ENCODE data around the gene CBX7. TPM values are rescaled to one million over a fixed set of nuclear protein-coding genes. Genes with fewer than 3 reads are reported as not detected.

The CBX7 gene
- total and polyA plus RNA-seq, 9 of the 15 experiments (the other 6 are each of a cell fraction or from before 2014, with no cell fraction given), result 0.04 to 5.2 (median 2.8) TPM

DNA sequence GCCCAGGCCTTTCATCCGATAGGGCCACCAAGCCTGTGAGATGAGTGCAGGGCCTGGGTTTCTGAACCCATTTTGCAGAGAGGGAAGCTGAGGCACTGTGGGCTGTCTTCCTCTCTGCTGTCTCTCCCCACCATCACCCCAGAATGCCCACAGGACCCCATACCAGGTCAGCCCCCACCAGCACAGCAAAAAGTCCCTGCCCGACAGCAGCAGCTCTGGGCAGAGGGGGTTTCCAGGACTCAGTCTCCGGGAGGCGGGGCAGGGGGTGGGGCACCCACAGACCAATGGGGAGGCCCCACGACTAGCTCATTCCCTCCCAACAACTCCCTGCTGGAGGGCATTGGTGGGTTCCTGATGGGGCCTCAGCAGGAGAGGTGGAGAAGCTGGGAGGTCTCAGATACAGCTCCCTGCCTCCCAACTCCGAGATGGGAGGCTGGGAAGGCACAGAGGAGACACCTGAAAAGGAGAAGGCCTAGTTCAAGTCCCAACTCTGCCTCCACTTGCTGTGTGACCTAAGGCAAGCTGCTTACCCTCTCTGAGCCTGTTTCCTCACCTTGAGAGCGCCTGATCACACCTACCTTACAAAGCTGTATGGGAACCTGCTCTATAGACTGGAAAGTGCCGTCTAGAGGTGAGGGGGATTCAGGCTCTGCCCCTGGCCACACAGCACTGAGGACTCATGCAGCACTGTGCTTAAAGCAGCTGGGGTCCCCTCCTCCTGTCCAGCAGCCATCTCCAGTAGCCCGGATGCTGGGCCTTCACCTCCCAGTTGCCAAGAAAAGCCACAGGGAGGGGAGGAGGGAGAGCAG is 3.5 kb downstream of the CBX7 start (continued):
- TF ChIP-seq, protein P1, sequence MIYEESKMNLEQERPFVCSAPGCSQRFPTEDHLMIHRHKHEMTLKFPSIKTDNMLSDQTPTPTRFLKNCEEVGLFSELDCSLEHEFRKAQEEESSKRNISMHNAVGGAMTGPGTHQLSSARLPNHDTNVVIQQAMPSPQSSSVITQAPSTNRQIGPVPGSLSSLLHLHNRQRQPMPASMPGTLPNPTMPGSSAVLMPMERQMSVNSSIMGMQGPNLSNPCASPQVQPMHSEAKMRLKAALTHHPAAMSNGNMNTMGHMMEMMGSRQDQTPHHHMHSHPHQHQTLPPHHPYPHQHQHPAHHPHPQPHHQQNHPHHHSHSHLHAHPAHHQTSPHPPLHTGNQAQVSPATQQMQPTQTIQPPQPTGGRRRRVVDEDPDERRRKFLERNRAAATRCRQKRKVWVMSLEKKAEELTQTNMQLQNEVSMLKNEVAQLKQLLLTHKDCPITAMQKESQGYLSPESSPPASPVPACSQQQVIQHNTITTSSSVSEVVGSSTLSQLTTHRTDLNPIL (CRISPR knock-in tag; IDR thresholded peaks at IDR 0.05), result no peak
- no peak for TF ChIP-seq HSF4 (CRISPR knock-in tag; IDR thresholded peaks at IDR 0.05; ENCODE audit: borderline replicate concordance)
- TF ChIP-seq, protein P2, sequence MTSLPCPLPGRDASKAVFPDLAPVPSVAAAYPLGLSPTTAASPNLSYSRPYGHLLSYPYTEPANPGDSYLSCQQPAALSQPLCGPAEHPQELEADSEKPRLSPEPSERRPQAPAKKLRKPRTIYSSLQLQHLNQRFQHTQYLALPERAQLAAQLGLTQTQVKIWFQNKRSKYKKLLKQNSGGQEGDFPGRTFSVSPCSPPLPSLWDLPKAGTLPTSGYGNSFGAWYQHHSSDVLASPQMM (CRISPR knock-in tag; IDR thresholded peaks at IDR 0.05), result no peak
- no peak for TF ChIP-seq CEBPG (CRISPR knock-in tag; IDR thresholded peaks at IDR 0.05)
- no peak for TF ChIP-seq CEBPG (tag; conservative IDR thresholded peaks at IDR 0.05 in 1 of 2, IDR thresholded peaks at IDR 0.05 in 1 of 2)
- no peak for TF ChIP-seq CBX3 (IDR thresholded peaks at IDR 0.05; ENCODE audit: borderline replicate concordance in 1 of 2, low read length in 2 of 2)
- TF ChIP-seq SMAD4 (CRISPR knock-in tag; conservative IDR thresholded peaks at IDR 0.05), result no peak
- TF ChIP-seq, protein P3, sequence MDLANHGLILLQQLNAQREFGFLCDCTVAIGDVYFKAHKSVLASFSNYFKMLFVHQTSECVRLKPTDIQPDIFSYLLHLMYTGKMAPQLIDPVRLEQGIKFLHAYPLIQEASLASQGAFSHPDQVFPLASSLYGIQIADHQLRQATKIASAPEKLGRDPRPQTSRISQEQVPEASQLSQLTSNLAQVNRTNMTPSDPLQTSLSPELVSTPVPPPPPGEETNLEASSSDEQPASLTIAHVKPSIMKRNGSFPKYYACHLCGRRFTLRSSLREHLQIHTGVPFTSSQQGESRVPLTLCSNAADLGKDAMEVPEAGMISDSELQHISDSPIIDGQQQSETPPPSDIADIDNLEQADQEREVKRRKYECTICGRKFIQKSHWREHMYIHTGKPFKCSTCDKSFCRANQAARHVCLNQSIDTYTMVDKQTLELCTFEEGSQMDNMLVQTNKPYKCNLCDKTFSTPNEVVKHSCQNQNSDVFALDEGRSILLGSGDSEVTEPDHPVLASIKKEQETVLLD (IDR thresholded peaks at IDR 0.05), result no peak
- TF ChIP-seq RBM15 (IDR thresholded peaks at IDR 0.05; ENCODE audit: insufficient read depth, low read length), result no peak
- no peak for TF ChIP-seq SAP30 (IDR thresholded peaks at IDR 0.05; ENCODE audit: borderline replicate concordance, insufficient read depth, low read depth, low read length, poor library complexity, severe bottlenecking)
- TF ChIP-seq ZNF197 (CRISPR knock-in tag; IDR thresholded peaks at IDR 0.05; ENCODE audit: low read depth), result no peak
- TF ChIP-seq CBX5 (IDR thresholded peaks at IDR 0.05; ENCODE audit: borderline replicate concordance, low read depth), result no peak
- TF ChIP-seq ZFP36 (IDR thresholded peaks at IDR 0.05; ENCODE audit: low read depth, low read length, partially characterized antibody), result peak; percentile 87
- TF ChIP-seq KDM1A (IDR thresholded peaks at IDR 0.05), result peak; percentile 38 to 78; a peak in 3 of 4 replicates
- TF ChIP-seq ZNF3 (CRISPR knock-in tag; IDR thresholded peaks at IDR 0.05), result no peak
- TF ChIP-seq HDAC2 (IDR thresholded peaks at IDR 0.05), result 0 out of 2 replicates have a peak, but pooled peaks have one; percentile 51
- TF ChIP-seq SMARCB1 (IDR thresholded peaks at IDR 0.05; ENCODE audit: insufficient read length, low read depth), result no peak
- TF ChIP-seq FOXK1 (CRISPR knock-in tag; IDR thresholded peaks at IDR 0.05; ENCODE audit: borderline replicate concordance), result no peak
- no peak for TF ChIP-seq PRMT5 (CRISPR knock-in tag; IDR thresholded peaks at IDR 0.05)
- TF ChIP-seq ADNP (tag; IDR thresholded peaks at IDR 0.05), result 0 out of 2 replicates have a peak, but pooled peaks have one; percentile 29
- TF ChIP-seq ELF1 (tag; IDR thresholded peaks at IDR 0.05), result no peak
- no peak for TF ChIP-seq MXI1 (IDR thresholded peaks at IDR 0.05; ENCODE audit: low read depth, low read length)
- TF ChIP-seq RCOR1 (IDR thresholded peaks at IDR 0.05; ENCODE audit: borderline replicate concordance in 1 of 2, low read depth in 2 of 2, low read length in 2 of 2), result peak in 1 of 2 experiments; percentile 29; a peak in 1 of 4 replicates
- TF ChIP-seq, protein P4, sequence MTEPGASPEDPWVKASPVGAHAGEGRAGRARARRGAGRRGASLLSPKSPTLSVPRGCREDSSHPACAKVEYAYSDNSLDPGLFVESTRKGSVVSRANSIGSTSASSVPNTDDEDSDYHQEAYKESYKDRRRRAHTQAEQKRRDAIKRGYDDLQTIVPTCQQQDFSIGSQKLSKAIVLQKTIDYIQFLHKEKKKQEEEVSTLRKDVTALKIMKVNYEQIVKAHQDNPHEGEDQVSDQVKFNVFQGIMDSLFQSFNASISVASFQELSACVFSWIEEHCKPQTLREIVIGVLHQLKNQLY (CRISPR knock-in tag; conservative IDR thresholded peaks at IDR 0.05), result no peak
- TF ChIP-seq IFI16 (CRISPR knock-in tag; IDR thresholded peaks at IDR 0.05), result no peak

Measured in K562 (cell line).